Measurements from ENCODE around the gene PHF1.

Gene PHF1

DNA sequence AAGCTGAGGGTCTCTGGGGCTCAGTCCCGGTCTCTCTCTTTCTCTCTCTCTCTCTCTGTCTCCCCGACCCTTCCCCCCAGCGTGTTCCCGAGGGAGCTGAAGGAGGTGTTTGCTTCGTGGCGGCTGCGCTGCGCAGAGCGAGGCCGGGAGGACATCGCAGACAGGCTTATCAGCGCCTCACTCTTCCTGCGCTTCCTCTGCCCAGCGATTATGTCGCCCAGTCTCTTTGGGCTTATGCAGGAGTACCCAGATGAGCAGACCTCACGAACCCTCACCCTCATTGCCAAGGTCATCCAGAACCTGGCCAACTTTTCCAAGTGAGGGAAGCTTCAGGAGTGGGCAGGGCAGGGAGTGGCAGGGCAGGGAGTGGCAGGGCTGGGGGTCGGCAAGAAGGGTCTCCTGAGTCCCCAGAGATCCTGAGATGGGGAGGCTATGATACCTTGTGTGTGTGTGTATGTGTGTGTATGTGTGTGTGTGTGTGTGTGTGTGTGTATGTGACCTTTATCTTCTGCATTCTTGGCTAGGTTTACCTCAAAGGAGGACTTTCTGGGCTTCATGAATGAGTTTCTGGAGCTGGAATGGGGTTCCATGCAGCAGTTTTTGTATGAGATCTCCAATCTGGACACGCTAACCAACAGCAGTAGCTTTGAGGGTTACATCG, 30.0 kb downstream of the PHF1 start:
- TF ChIP-seq MYC (IDR thresholded peaks at IDR 0.05; ENCODE audit: low read depth, low read length) = no peak
- no peak for TF ChIP-seq POLR2A (IDR thresholded peaks at IDR 0.05; ENCODE audit: extremely low read depth, insufficient read length)
- TF ChIP-seq, protein P1, sequence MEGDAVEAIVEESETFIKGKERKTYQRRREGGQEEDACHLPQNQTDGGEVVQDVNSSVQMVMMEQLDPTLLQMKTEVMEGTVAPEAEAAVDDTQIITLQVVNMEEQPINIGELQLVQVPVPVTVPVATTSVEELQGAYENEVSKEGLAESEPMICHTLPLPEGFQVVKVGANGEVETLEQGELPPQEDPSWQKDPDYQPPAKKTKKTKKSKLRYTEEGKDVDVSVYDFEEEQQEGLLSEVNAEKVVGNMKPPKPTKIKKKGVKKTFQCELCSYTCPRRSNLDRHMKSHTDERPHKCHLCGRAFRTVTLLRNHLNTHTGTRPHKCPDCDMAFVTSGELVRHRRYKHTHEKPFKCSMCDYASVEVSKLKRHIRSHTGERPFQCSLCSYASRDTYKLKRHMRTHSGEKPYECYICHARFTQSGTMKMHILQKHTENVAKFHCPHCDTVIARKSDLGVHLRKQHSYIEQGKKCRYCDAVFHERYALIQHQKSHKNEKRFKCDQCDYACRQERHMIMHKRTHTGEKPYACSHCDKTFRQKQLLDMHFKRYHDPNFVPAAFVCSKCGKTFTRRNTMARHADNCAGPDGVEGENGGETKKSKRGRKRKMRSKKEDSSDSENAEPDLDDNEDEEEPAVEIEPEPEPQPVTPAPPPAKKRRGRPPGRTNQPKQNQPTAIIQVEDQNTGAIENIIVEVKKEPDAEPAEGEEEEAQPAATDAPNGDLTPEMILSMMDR (IDR thresholded peaks at IDR 0.05; ENCODE audit: low read depth, low read length) = no peak
- no peak for DNase-seq (ENCODE audit: low read depth)
- H3K4me3 ChIP-seq (ENCODE audit: low read depth, low read length) = no peak overlapping the region

DNA sequence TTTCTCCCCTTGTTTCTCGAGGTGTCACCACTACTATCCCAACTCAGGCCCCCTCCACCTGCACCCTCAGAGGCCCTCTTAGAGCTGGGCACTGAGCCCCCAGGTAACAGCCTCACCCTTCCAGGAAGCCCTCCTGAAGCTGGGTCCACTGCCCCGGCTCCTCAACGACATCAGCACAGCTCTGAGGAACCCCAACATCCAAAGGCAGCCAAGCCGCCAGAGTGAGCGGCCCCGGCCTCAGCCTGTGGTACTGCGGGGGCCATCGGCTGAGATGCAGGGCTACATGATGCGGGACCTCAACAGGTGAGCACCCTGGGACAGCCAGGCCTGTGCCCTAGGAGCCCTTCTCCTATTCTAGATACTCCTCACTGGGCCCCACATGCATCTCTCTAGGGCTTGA, 30.6 kb downstream of the PHF1 start:
- TF ChIP-seq MYC (IDR thresholded peaks at IDR 0.05; ENCODE audit: low read depth, low read length) (no peak), POLR2A (IDR thresholded peaks at IDR 0.05; ENCODE audit: extremely low read depth, insufficient read length) (no peak)
- TF ChIP-seq, protein P2, sequence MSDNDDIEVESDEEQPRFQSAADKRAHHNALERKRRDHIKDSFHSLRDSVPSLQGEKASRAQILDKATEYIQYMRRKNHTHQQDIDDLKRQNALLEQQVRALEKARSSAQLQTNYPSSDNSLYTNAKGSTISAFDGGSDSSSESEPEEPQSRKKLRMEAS (IDR thresholded peaks at IDR 0.05; ENCODE audit: low read depth, low read length) = no peak
- TF ChIP-seq, protein P1 (IDR thresholded peaks at IDR 0.05; ENCODE audit: low read depth, low read length) = no peak
- DNase-seq (ENCODE audit: low read depth) = no peak
- no peak overlapping the region for H3K4me3 ChIP-seq (ENCODE audit: low read depth, low read length)

DNA sequence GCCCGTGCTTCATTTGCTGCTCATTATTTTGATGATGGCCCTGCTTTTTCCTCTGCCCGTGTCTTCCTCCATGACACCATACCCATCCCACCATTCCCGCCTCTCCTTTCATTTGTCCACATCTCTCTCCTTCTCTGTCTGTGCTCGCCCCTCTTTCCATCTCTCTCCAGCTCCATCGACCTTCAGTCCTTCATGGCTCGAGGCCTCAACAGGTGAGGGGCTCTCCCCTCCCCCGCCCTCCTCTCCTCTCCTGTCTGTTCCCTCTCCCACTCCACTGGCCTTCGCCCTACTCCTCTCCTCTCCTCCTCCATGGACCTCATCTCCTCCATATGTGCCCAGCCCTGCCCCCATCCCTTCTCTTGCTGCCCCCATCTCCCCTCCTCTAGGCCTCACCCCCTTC, 31.5 kb downstream of the PHF1 start:
- H3K4me3 ChIP-seq (ENCODE audit: low read depth, low read length) = no peak overlapping the region
- DNase-seq (ENCODE audit: low read depth) = no peak
- TF ChIP-seq, protein P2 (IDR thresholded peaks at IDR 0.05; ENCODE audit: low read depth, low read length) = no peak
- TF ChIP-seq POLR2A (IDR thresholded peaks at IDR 0.05; ENCODE audit: extremely low read depth, insufficient read length) = no peak
- TF ChIP-seq MYC (IDR thresholded peaks at IDR 0.05; ENCODE audit: low read depth, low read length) = no peak
- TF ChIP-seq, protein P1 (IDR thresholded peaks at IDR 0.05; ENCODE audit: low read depth, low read length) = no peak

DNA sequence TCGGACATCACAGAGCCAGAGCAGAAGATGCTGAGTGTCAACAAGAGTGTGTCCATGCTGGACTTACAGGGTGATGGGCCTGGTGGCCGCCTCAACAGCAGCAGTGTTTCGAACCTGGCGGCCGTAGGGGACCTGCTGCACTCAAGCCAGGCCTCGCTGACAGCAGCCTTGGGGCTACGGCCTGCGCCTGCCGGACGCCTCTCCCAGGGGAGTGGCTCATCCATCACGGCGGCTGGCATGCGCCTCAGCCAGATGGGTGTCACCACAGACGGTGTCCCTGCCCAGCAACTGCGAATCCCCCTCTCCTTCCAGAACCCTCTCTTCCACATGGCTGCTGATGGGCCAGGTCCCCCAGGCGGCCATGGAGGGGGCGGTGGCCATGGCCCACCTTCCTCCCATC, 32.2 kb downstream of the PHF1 start:
- TF ChIP-seq, protein P2 (IDR thresholded peaks at IDR 0.05; ENCODE audit: low read depth, low read length) = no peak
- TF ChIP-seq MYC (IDR thresholded peaks at IDR 0.05; ENCODE audit: low read depth, low read length) (no peak), POLR2A (IDR thresholded peaks at IDR 0.05; ENCODE audit: extremely low read depth, insufficient read length) (no peak)
- TF ChIP-seq, protein P1 (IDR thresholded peaks at IDR 0.05; ENCODE audit: low read depth, low read length) = no peak
- no peak overlapping the region for H3K4me3 ChIP-seq (ENCODE audit: low read depth, low read length)
- DNase-seq (ENCODE audit: low read depth) = no peak

DNA sequence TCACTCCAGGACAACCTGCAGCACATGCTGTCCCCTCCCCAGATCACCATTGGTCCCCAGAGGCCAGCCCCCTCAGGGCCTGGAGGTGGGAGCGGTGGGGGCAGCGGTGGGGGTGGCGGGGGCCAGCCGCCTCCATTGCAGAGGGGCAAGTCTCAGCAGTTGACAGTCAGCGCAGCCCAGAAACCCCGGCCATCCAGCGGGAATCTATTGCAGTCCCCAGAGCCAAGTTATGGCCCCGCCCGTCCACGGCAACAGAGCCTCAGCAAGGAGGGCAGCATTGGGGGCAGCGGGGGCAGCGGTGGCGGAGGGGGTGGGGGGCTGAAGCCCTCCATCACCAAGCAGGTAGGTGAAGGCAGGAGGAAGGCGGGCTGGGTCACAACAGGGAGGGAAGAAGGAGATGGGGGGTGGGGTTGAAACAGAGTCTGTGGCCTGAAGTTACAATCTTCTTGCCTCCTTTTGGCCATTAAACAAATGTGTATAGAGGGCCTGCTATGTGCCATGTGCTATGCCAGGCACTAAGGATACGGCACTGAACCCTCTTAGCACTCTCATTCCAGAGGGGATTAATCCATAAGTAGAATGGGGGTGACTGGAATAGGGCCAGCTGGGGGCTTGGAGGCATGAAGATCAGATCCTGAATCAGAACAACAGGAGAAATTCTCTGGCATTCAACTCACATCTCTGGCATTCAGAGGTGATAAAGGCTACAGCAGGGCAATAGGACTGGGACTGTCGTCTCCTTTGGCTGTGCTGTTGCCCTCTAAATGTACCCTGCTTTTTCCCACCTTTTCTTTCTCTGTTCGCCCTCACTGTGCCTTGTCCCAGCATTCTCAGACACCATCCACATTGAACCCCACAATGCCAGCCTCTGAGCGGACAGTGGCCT, 33.0 kb downstream of the PHF1 start:
- DNase-seq (ENCODE audit: low read depth) = no peak
- TF ChIP-seq MYC (IDR thresholded peaks at IDR 0.05; ENCODE audit: low read depth, low read length) = no peak
- TF ChIP-seq, protein P1 (IDR thresholded peaks at IDR 0.05; ENCODE audit: low read depth, low read length) = no peak
- TF ChIP-seq, protein P2 (IDR thresholded peaks at IDR 0.05; ENCODE audit: low read depth, low read length) = no peak
- no peak for TF ChIP-seq POLR2A (IDR thresholded peaks at IDR 0.05; ENCODE audit: extremely low read depth, insufficient read length)
- H3K4me3 ChIP-seq (ENCODE audit: low read depth, low read length) = no peak overlapping the region

Measured in NB4 (cell line).